ENCODE data around the gene ADAMTSL2.

Gene ADAMTSL2

DNA sequence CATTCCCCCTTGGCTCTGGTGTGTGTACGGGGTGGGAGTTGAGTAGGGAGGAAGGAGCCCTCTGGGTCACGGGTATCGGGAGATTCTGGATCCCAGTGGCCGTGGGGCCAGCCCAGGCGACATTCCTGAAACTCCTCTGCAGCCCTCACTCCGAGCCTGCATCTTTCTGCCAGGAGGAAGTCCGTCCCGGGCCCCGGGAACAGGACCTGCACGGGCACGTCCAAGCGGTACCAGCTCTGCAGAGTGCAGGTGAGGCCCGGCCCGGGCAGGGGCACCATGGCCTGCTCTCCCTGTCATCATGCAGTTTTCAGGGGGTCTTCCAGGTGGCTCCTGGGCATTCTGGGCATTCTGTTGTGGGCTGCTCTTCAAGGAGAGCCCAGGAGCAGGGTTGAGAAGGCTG, 3.7 kb downstream of the ADAMTSL2 start:
- TF ChIP-seq OSR1 (CRISPR knock-in tag; IDR thresholded peaks at IDR 0.05) (no peak), SNAI2 (CRISPR knock-in tag; IDR thresholded peaks at IDR 0.05) (no peak), CSDC2 (CRISPR knock-in tag; IDR thresholded peaks at IDR 0.05) (no peak), CREB5 (CRISPR knock-in tag; IDR thresholded peaks at IDR 0.05; ENCODE audit: low read depth) (no peak), ZNF70 (CRISPR knock-in tag; IDR thresholded peaks at IDR 0.05) (no peak), ZFP3 (CRISPR knock-in tag; IDR thresholded peaks at IDR 0.05) (no peak), TOX (CRISPR knock-in tag; IDR thresholded peaks at IDR 0.05; ENCODE audit: borderline replicate concordance) (no peak), ZNF565 (CRISPR knock-in tag; conservative IDR thresholded peaks at IDR 0.05; ENCODE audit: low read depth) (no peak), GLIS3 (CRISPR knock-in tag; IDR thresholded peaks at IDR 0.05) (no peak), ZFP30 (CRISPR knock-in tag; IDR thresholded peaks at IDR 0.05) (no peak), BACH2 (CRISPR knock-in tag; IDR thresholded peaks at IDR 0.05; ENCODE audit: borderline replicate concordance) (no peak), RARB (CRISPR knock-in tag; IDR thresholded peaks at IDR 0.05) (no peak), ESRRG (CRISPR knock-in tag; IDR thresholded peaks at IDR 0.05) (no peak), ISL1 (CRISPR knock-in tag; IDR thresholded peaks at IDR 0.05) (no peak), TCF4 (CRISPR knock-in tag; IDR thresholded peaks at IDR 0.05; ENCODE audit: borderline replicate concordance) (no peak), PPARA (CRISPR knock-in tag; IDR thresholded peaks at IDR 0.05; ENCODE audit: borderline replicate concordance) (no peak)
- TF ChIP-seq, protein P1, sequence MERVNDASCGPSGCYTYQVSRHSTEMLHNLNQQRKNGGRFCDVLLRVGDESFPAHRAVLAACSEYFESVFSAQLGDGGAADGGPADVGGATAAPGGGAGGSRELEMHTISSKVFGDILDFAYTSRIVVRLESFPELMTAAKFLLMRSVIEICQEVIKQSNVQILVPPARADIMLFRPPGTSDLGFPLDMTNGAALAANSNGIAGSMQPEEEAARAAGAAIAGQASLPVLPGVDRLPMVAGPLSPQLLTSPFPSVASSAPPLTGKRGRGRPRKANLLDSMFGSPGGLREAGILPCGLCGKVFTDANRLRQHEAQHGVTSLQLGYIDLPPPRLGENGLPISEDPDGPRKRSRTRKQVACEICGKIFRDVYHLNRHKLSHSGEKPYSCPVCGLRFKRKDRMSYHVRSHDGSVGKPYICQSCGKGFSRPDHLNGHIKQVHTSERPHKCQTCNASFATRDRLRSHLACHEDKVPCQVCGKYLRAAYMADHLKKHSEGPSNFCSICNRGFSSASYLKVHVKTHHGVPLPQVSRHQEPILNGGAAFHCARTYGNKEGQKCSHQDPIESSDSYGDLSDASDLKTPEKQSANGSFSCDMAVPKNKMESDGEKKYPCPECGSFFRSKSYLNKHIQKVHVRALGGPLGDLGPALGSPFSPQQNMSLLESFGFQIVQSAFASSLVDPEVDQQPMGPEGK (CRISPR knock-in tag; IDR thresholded peaks at IDR 0.05; ENCODE audit: borderline replicate concordance): no peak
- TF ChIP-seq, protein P2, sequence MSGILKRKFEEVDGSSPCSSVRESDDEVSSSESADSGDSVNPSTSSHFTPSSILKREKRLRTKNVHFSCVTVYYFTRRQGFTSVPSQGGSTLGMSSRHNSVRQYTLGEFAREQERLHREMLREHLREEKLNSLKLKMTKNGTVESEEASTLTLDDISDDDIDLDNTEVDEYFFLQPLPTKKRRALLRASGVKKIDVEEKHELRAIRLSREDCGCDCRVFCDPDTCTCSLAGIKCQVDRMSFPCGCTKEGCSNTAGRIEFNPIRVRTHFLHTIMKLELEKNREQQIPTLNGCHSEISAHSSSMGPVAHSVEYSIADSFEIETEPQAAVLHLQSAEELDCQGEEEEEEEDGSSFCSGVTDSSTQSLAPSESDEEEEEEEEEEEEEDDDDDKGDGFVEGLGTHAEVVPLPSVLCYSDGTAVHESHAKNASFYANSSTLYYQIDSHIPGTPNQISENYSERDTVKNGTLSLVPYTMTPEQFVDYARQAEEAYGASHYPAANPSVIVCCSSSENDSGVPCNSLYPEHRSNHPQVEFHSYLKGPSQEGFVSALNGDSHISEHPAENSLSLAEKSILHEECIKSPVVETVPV (CRISPR knock-in tag; IDR thresholded peaks at IDR 0.05): no peak
- TF ChIP-seq, protein P3, sequence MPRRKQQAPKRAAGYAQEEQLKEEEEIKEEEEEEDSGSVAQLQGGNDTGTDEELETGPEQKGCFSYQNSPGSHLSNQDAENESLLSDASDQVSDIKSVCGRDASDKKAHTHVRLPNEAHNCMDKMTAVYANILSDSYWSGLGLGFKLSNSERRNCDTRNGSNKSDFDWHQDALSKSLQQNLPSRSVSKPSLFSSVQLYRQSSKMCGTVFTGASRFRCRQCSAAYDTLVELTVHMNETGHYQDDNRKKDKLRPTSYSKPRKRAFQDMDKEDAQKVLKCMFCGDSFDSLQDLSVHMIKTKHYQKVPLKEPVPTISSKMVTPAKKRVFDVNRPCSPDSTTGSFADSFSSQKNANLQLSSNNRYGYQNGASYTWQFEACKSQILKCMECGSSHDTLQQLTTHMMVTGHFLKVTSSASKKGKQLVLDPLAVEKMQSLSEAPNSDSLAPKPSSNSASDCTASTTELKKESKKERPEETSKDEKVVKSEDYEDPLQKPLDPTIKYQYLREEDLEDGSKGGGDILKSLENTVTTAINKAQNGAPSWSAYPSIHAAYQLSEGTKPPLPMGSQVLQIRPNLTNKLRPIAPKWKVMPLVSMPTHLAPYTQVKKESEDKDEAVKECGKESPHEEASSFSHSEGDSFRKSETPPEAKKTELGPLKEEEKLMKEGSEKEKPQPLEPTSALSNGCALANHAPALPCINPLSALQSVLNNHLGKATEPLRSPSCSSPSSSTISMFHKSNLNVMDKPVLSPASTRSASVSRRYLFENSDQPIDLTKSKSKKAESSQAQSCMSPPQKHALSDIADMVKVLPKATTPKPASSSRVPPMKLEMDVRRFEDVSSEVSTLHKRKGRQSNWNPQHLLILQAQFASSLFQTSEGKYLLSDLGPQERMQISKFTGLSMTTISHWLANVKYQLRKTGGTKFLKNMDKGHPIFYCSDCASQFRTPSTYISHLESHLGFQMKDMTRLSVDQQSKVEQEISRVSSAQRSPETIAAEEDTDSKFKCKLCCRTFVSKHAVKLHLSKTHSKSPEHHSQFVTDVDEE (CRISPR knock-in tag; IDR thresholded peaks at IDR 0.05): no peak
- TF ChIP-seq, protein P4, sequence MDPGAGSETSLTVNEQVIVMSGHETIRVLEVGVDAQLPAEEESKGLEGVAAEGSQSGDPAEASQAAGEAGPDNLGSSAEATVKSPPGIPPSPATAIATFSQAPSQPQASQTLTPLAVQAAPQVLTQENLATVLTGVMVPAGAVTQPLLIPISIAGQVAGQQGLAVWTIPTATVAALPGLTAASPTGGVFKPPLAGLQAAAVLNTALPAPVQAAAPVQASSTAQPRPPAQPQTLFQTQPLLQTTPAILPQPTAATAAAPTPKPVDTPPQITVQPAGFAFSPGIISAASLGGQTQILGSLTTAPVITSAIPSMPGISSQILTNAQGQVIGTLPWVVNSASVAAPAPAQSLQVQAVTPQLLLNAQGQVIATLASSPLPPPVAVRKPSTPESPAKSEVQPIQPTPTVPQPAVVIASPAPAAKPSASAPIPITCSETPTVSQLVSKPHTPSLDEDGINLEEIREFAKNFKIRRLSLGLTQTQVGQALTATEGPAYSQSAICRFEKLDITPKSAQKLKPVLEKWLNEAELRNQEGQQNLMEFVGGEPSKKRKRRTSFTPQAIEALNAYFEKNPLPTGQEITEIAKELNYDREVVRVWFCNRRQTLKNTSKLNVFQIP (CRISPR knock-in tag; IDR thresholded peaks at IDR 0.05; ENCODE audit: borderline replicate concordance, low read depth): no peak
- ATAC-seq: no peak

DNA sequence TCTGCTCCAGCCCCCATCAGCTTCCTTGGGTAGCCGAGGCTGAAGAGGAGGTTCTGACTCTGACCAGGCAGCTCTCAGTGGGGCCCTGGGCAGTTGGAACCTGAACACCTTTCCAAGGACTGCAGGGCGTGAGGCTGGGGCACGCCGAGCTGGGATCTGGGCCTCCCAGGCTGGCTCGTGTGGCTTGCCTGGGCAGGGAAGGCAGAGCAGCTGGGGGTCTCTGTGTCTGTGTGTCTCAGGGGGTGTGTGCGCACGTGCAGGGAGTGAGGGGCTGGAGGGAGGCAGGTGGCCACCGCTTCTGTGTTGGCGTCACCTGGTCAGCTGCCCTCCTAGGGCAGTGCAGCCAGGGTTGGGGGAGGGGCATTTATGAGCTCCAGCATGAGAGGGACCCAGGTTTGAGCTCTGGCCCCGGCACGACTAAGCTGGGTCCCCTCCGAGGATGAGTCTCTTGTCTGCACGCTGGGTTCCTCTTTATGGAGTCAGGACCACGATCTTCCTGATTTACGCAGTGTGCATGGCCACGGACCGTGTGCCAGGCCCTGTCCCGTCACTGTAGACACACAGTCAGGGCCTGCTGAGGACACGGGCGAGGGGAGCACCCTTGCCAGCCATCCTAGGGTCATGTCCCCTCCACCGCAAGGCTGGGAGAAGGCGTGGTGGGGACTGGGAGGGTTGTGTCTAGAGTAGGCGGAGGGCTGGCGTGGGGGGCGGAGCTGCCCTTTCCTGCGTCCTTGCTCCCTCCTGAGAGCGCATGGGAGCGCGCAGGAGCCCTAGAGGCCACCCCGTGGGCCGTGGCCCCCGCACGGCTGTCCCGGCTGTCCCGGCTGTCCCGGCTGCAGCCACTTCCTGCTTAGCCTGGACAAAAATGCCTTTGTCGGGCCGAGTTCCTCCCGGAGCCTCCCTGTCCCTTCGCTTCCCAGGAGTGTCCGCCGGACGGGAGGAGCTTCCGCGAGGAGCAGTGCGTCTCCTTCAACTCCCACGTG, 4.6 kb downstream of the ADAMTSL2 start:
- ATAC-seq: no peak
- TF ChIP-seq ZNF70 (CRISPR knock-in tag; IDR thresholded peaks at IDR 0.05) (no peak), PPARA (CRISPR knock-in tag; IDR thresholded peaks at IDR 0.05; ENCODE audit: borderline replicate concordance) (no peak)
